Measurements from ENCODE around the gene TRIM10. TPM values are rescaled to one million over a fixed set of nuclear protein-coding genes. Genes with fewer than 3 reads are reported as not detected.
A peak's percentile ranks its signal among the peaks of the same experiment; 100 is the strongest.

The TRIM10 gene
- total RNA-seq, 1 donor from 2014 or later, result not detected

GRCh38 chr6:30194797-30195690 is 34.0 kb upstream of the TRIM10 start:
- no peak overlapping the region for H3K4me3 ChIP-seq
- H3K36me3 ChIP-seq, result peaks cover 94% of the 10 kb centered on the region
- H3K4me1 ChIP-seq, result no peaks in the 10 kb centered on the region
- intact Hi-C loops (cut with DNase I), result no loop called here
- no peaks in the 10 kb centered on the region for H3K27me3 ChIP-seq
- TF ChIP-seq, protein P1, sequence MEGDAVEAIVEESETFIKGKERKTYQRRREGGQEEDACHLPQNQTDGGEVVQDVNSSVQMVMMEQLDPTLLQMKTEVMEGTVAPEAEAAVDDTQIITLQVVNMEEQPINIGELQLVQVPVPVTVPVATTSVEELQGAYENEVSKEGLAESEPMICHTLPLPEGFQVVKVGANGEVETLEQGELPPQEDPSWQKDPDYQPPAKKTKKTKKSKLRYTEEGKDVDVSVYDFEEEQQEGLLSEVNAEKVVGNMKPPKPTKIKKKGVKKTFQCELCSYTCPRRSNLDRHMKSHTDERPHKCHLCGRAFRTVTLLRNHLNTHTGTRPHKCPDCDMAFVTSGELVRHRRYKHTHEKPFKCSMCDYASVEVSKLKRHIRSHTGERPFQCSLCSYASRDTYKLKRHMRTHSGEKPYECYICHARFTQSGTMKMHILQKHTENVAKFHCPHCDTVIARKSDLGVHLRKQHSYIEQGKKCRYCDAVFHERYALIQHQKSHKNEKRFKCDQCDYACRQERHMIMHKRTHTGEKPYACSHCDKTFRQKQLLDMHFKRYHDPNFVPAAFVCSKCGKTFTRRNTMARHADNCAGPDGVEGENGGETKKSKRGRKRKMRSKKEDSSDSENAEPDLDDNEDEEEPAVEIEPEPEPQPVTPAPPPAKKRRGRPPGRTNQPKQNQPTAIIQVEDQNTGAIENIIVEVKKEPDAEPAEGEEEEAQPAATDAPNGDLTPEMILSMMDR (IDR thresholded peaks at IDR 0.05), result no peak
- DNase-seq (no peak), ATAC-seq (no peak)
- no peak overlapping the region for H3K27ac ChIP-seq
- no peaks in the 10 kb centered on the region for H3K9me3 ChIP-seq

GRCh38 chr6:30192076-30192475 is 31.1 kb upstream of the TRIM10 start:
- Histone ChIP-seq H3K27me3 (no peaks in the 10 kb centered on the region), H3K4me1 (no peaks in the 10 kb centered on the region), H3K27ac (no peak overlapping the region), H3K4me3 (no peak overlapping the region), H3K9me3 (no peaks in the 10 kb centered on the region), H3K36me3 (peaks cover 91% of the 10 kb centered on the region)
- ATAC-seq (peak; percentile 20), DNase-seq (no peak)
- TF ChIP-seq, protein P1 (IDR thresholded peaks at IDR 0.05), result no peak
- intact Hi-C loops (cut with DNase I), result no loop called here

DNA sequence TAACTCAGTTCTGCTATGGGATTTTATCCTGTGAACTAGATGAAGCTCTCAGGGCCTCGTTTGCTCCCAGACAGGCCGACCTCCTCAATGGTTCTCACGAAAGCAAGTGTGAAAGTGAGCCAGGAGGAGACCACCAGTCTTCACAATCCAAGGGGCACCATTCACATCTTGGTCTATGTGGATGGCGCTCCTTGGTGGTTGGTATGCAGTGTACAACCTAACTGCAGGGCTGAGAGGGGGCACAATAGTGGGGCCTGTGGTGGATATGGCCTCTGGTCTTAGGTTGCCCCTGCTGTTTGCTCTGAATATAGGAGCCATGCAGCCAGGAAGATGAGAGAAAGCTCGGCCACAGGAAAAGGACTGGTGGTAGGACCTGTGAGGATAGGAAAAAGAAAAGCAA is 27.5 kb upstream of the TRIM10 start:
- intact Hi-C loops (cut with DNase I), result no loop called here
- TF ChIP-seq, protein P1 (IDR thresholded peaks at IDR 0.05), result no peak
- Histone ChIP-seq H3K27me3 (no peaks in the 10 kb centered on the region), H3K4me1 (no peaks in the 10 kb centered on the region), H3K36me3 (peaks cover 82% of the 10 kb centered on the region), H3K27ac (no peak overlapping the region), H3K9me3 (no peaks in the 10 kb centered on the region), H3K4me3 (no peak overlapping the region)
- ATAC-seq (no peak), DNase-seq (no peak)

GRCh38 chr6:30185846-30186484 is 25.0 kb upstream of the TRIM10 start:
- ATAC-seq (peak; percentile 28), DNase-seq (no peak)
- intact Hi-C loops (cut with DNase I), result no loop called here
- Histone ChIP-seq H3K36me3 (peaks cover 59% of the 10 kb centered on the region), H3K4me3 (no peak overlapping the region), H3K27me3 (no peaks in the 10 kb centered on the region), H3K4me1 (no peaks in the 10 kb centered on the region), H3K27ac (no peak overlapping the region), H3K9me3 (no peaks in the 10 kb centered on the region)
- TF ChIP-seq, protein P1 (IDR thresholded peaks at IDR 0.05), result no peak

- Histone ChIP-seq H3K4me3 (no peak overlapping the region), H3K27me3 (peaks cover under 1% of the 10 kb centered on the region), H3K36me3 (peaks cover 44% of the 10 kb centered on the region), H3K4me1 (no peaks in the 10 kb centered on the region), H3K9me3 (no peaks in the 10 kb centered on the region), H3K27ac (no peak overlapping the region)
- DNase-seq (no peak), ATAC-seq (peak; percentile 50)
- intact Hi-C loops (cut with DNase I), result no loop called here
- TF ChIP-seq, protein P1 (IDR thresholded peaks at IDR 0.05), result no peak
Measured at GRCh38 chr6:30184417-30185031, 23.5 kb upstream of the TRIM10 start.
